Osteoblast (primary cell): ENCODE results near the gene KY. TPM values are rescaled to one million over a fixed set of nuclear protein-coding genes. Genes with fewer than 3 reads are reported as not detected.

Source experiments
- DNase-seq: peaks from one replicate; pipeline ENCODE4 v3.0.0; 2011; ENCODE audit warnings: low spot score, mixed read lengths; ENCODE audit not compliant: insufficient read length; ENCODE audit errors: missing footprints
- H2AFZ ChIP-seq: 2 replicates; pipeline ENCODE4 v1.6.0; 2011; ENCODE audit warnings: mild to moderate bottlenecking, low read length
- H3K27ac ChIP-seq: 2 replicates; pipeline ENCODE4 v1.5.1; 2011; ENCODE audit warnings: mild to moderate bottlenecking, low read depth, low read length, moderate library complexity
- H3K27me3 ChIP-seq: 2 replicates; pipeline ENCODE4 v1.6.0; 2012; ENCODE audit warnings: mild to moderate bottlenecking, control low read depth, inconsistent platforms, low read length, moderate library complexity; ENCODE audit not compliant: insufficient read depth
- H3K36me3 ChIP-seq: 2 replicates; pipeline ENCODE4 v1.5.1; 2011; ENCODE audit warnings: mild to moderate bottlenecking, low read length, control low read depth, moderate library complexity; ENCODE audit not compliant: insufficient read depth
- H3K4me1 ChIP-seq: 2 replicates; pipeline ENCODE4 v1.5.1; 2011; ENCODE audit warnings: mild to moderate bottlenecking, low read length, control low read depth, moderate library complexity; ENCODE audit not compliant: insufficient read depth
- H3K4me2 ChIP-seq: 2 replicates; pipeline ENCODE4 v1.6.0; 2011; ENCODE audit warnings: mild to moderate bottlenecking, low read length; ENCODE audit not compliant: insufficient read depth
- H3K4me3 ChIP-seq: fragments of 200-600 bp; sonication (generic); 3 replicates; pipeline ENCODE4 v1.5.1; 2012; ENCODE audit warnings: mild to moderate bottlenecking, low read length, inconsistent platforms; ENCODE audit not compliant: insufficient read depth
- H3K79me2 ChIP-seq: 2 replicates; pipeline ENCODE4 v1.6.0; 2012; ENCODE audit warnings: mild to moderate bottlenecking, low read length, control low read depth, inconsistent platforms; ENCODE audit not compliant: insufficient read depth
- H3K9me3 ChIP-seq: 2 replicates; pipeline ENCODE4 v1.5.1; 2011; ENCODE audit warnings: low read depth, low read length, control low read depth
- H4K20me1 ChIP-seq: 2 replicates; pipeline ENCODE4 v1.6.0; 2012; ENCODE audit warnings: mild to moderate bottlenecking, low read length, control low read depth; ENCODE audit not compliant: insufficient read depth
- CTCF ChIP-seq: IDR thresholded peaks from 2 replicates; pipeline ENCODE4 v1.5.1; 2011; ENCODE audit warnings: mild to moderate bottlenecking, low read depth, low read length, moderate library complexity; ENCODE audit errors: extremely low read depth
- total RNA-seq: library from RNA; depleted of rRNA; stranded (reverse); fragments of >200 nt; gene quantifications from 2 replicates; pipeline ENCODE4 v1.2.3, GENCODE V29; 2012

The KY gene
- total RNA-seq, 1 donor: 3.6 TPM

DNA sequence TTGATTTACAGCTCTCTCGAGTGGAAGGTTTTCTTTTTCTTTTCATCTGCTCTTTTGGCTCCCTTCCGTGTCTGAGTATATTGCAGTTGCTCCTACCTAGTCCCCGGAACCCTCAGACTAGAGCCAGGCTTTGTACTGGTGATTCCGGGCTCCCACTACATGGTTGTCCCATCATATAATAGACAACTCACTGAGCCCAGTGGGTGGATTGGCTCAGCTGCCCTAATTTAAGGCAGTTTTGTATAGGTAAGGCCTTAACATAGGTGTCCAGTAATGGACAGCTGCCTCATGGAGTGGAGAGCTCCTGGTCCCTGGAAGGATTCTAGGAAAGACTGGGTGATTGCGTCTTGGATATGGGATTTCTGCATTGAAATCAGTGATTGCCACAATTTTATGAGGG, 58.0 kb downstream of the KY start:
- Histone ChIP-seq H4K20me1 (no peaks in the 10 kb centered on the region), H3K9me3 (no peaks in the 10 kb centered on the region), H2AFZ (no peak overlapping the region), H3K4me3 (no peak overlapping the region), H3K4me2 (no peak overlapping the region), H3K36me3 (no peaks in the 10 kb centered on the region), H3K4me1 (no peaks in the 10 kb centered on the region), H3K27ac (no peak overlapping the region), H3K79me2 (no peaks in the 10 kb centered on the region), H3K27me3 (peaks cover 4% of the 10 kb centered on the region)
- no peak for DNase-seq
- no peak for TF ChIP-seq CTCF

DNA sequence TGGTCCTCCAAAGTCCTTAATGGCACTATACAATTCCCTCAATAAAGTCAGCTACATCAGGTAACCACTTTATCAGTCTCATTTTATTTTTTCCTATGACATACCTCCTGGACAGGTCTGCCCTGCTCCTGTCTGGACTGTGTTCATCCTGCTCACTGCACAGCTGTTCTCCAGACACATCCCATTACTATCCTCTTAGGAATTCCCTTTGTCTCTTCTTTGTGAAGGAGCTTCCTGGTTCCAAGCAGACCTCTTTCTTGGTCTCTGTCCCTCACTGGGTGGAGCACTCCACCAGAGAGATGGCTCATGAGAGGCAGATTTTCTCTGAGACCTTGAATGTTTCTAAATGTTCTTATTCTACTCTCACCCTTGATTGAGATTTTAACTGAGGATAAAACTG, 60.1 kb downstream of the KY start:
- H3K4me1 ChIP-seq: no peaks in the 10 kb centered on the region
- H3K4me2 ChIP-seq: no peak overlapping the region
- no peaks in the 10 kb centered on the region for H3K79me2 ChIP-seq
- no peak overlapping the region for H2AFZ ChIP-seq
- H3K36me3 ChIP-seq: no peaks in the 10 kb centered on the region
- H3K27me3 ChIP-seq: no peaks in the 10 kb centered on the region
- no peaks in the 10 kb centered on the region for H3K9me3 ChIP-seq
- no peaks in the 10 kb centered on the region for H4K20me1 ChIP-seq
- no peak overlapping the region for H3K4me3 ChIP-seq
- no peak for DNase-seq
- no peak overlapping the region for H3K27ac ChIP-seq
- TF ChIP-seq CTCF: no peak

GRCh38 chr3:134579141-134579665, 71.6 kb downstream of the KY start:
- TF ChIP-seq CTCF: no peak
- no peak overlapping the region for H3K27ac ChIP-seq
- H3K4me3 ChIP-seq: no peak overlapping the region
- DNase-seq: no peak
- no peaks in the 10 kb centered on the region for H3K27me3 ChIP-seq
- H2AFZ ChIP-seq: no peak overlapping the region
- no peaks in the 10 kb centered on the region for H3K36me3 ChIP-seq
- H4K20me1 ChIP-seq: no peaks in the 10 kb centered on the region
- no peaks in the 10 kb centered on the region for H3K4me1 ChIP-seq
- H3K9me3 ChIP-seq: no peaks in the 10 kb centered on the region
- no peaks in the 10 kb centered on the region for H3K79me2 ChIP-seq
- no peak overlapping the region for H3K4me2 ChIP-seq

DNA sequence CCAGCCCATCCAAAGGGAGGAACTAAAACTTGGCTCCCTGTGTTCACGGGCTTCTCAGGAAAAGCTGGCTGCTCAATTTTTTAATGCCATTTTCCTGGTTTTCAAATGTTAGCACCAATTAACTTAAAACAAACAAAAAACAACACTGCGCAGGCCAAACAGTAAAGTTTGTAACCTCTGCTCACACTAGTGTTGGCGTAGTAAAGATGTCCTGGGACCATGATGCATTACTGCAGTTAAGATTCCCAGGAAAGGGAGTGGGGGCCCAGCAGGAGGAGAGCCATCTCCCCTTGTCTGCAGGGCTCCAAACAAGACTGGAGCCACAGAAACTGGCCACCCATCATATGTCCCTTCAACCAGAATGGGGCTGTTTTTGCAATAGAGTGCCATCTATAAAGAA, 74.0 kb downstream of the KY start:
- Histone ChIP-seq H2AFZ (no peak overlapping the region), H3K4me1 (no peaks in the 10 kb centered on the region), H4K20me1 (no peaks in the 10 kb centered on the region), H3K27ac (no peak overlapping the region), H3K27me3 (no peaks in the 10 kb centered on the region), H3K4me2 (no peak overlapping the region), H3K79me2 (no peaks in the 10 kb centered on the region), H3K36me3 (no peaks in the 10 kb centered on the region), H3K4me3 (no peak overlapping the region), H3K9me3 (no peaks in the 10 kb centered on the region)
- TF ChIP-seq CTCF: no peak
- DNase-seq: no peak
